Thyroid gland (tissue), 4 donors: Measurements from ENCODE around the gene MIA2.

Experiments
- POLR2A ChIP-seq, 2 donors: fragments of 450-650 bp; IDR thresholded peaks; one replicate each; pipeline ENCODE4 v1.6.1; 2017; ENCODE audit warnings: antibody characterized with exemption in 2 of 2, mild to moderate bottlenecking in 2 of 2, moderate library complexity in 1 of 2
- TF ChIP-seq, protein P1 (sequence below), 6 experiments: fragments of 200-600 bp in 3 of 6; fragments of 450-650 bp in 3 of 6; sonication (generic) in 3 of 6; IDR thresholded peaks; one replicate each; pipeline ENCODE4 v1.5.1; 2016 to 2019; ENCODE audit warnings: antibody characterized with exemption in 6 of 6, mild to moderate bottlenecking in 2 of 6, inconsistent platforms in 1 of 6, moderate library complexity in 1 of 6

DNA sequence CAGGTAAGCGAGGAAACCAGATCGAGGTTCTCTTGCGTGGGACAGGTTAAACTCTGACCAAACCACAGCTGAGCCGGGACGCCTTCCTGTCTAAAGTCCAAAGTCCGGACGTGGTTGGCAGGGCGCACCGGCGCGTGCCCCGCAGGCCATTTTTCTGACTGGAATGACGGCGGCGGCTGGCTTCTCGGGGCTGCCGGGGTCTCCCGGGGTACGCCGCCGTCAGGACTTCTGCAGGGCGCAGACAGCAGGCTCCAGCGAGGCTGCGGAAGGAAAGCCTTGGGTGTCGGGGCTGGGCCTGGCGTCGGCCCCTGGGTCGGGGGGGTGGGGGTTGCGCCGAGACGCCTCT, 32.8 kb downstream of the MIA2 start:
- TF ChIP-seq, protein P1, sequence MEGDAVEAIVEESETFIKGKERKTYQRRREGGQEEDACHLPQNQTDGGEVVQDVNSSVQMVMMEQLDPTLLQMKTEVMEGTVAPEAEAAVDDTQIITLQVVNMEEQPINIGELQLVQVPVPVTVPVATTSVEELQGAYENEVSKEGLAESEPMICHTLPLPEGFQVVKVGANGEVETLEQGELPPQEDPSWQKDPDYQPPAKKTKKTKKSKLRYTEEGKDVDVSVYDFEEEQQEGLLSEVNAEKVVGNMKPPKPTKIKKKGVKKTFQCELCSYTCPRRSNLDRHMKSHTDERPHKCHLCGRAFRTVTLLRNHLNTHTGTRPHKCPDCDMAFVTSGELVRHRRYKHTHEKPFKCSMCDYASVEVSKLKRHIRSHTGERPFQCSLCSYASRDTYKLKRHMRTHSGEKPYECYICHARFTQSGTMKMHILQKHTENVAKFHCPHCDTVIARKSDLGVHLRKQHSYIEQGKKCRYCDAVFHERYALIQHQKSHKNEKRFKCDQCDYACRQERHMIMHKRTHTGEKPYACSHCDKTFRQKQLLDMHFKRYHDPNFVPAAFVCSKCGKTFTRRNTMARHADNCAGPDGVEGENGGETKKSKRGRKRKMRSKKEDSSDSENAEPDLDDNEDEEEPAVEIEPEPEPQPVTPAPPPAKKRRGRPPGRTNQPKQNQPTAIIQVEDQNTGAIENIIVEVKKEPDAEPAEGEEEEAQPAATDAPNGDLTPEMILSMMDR (IDR thresholded peaks at IDR 0.05), result no peak
- TF ChIP-seq POLR2A (IDR thresholded peaks at IDR 0.05), result no peak
